ENCODE results near the gene MILR1.

- no peak for TF ChIP-seq MAX (IDR thresholded peaks at IDR 0.05)
- no peak for TF ChIP-seq POLR2AphosphoS5 (IDR thresholded peaks at IDR 0.05; ENCODE audit: low read depth, low read length)
- TF ChIP-seq CTCF (IDR thresholded peaks at IDR 0.05 in 2 of 3, conservative IDR thresholded peaks at IDR 0.05 in 1 of 3; ENCODE audit: borderline replicate concordance in 1 of 3, insufficient read depth in 1 of 3, low read depth in 2 of 3, low read length in 2 of 3): no peak
- TF ChIP-seq EGR1 (IDR thresholded peaks at IDR 0.05; ENCODE audit: low read depth): no peak
- TF ChIP-seq ATF3 (IDR thresholded peaks at IDR 0.05): no peak
- no peak for TF ChIP-seq SP1 (IDR thresholded peaks at IDR 0.05; ENCODE audit: low read depth)
- TF ChIP-seq POLR2A (IDR thresholded peaks at IDR 0.05; ENCODE audit: borderline replicate concordance, extremely low read depth, insufficient read depth, insufficient read length): no peak
- no peak for TF ChIP-seq CEBPB (IDR thresholded peaks at IDR 0.05; ENCODE audit: low read depth)
- TF ChIP-seq EZH2phosphoT487 (IDR thresholded peaks at IDR 0.05; ENCODE audit: borderline replicate concordance): no peak
- no peak for TF ChIP-seq ZBTB33 (IDR thresholded peaks at IDR 0.05; ENCODE audit: extremely low read depth, insufficient replicate concordance, low read length)
- no peak for TF ChIP-seq YY1 (IDR thresholded peaks at IDR 0.05; ENCODE audit: extremely low read depth, insufficient replicate concordance, low read depth, low read length)
- no peak for TF ChIP-seq REST (IDR thresholded peaks at IDR 0.05; ENCODE audit: low read depth)
- no peak for TF ChIP-seq SRF (IDR thresholded peaks at IDR 0.05; ENCODE audit: low read depth)
Observed at GRCh38 chr17:64470625-64471024, 21.7 kb downstream of the MILR1 start.

Measured in HCT116 (cell line).